22Rv1 (cell line): ENCODE results near the gene SLC12A4.

ENCODE experiments used
- H3K27ac ChIP-seq: fragments of 450-650 bp; 2 replicates; pipeline ENCODE4 v1.5.1; 2017
- CTCF ChIP-seq: fragments of 450-650 bp; IDR thresholded peaks from 2 replicates; pipeline ENCODE4 v1.5.1; 2017; ENCODE audit warnings: mild to moderate bottlenecking
- ZFX ChIP-seq: fragments of 450-650 bp; IDR thresholded peaks from 2 replicates; pipeline ENCODE4 v1.6.1; 2017; ENCODE audit warnings: antibody characterized with exemption, borderline replicate concordance

The SLC12A4 gene

GRCh38 chr16:67934306-67935100 is 33.9 kb downstream of the SLC12A4 start:
- H3K27ac ChIP-seq = peak overlapping the region; percentile 81
- TF ChIP-seq CTCF = no peak
- TF ChIP-seq ZFX = no peak

- TF ChIP-seq ZFX = no peak
- no peak for TF ChIP-seq CTCF
- H3K27ac ChIP-seq = no peak overlapping the region
Measured at GRCh38 chr16:67933805-67934204, 34.6 kb downstream of the SLC12A4 start.

- no peak for TF ChIP-seq ZFX
- no peak for TF ChIP-seq CTCF
- H3K27ac ChIP-seq = no peak overlapping the region
Measured at GRCh38 chr16:67932462-67932840, 36.0 kb downstream of the SLC12A4 start.

- H3K27ac ChIP-seq = no peak within 1 kb of the TSS
- TF ChIP-seq ZFX (no peak), CTCF (no peak)
Measured at GRCh38 chr16:67931712-67932461, 36.5 kb downstream of the SLC12A4 start, which contains the start of gene CTRL. CTRL (minus strand) TSS chr16:67931862; CDS start chr16:67931852, 10 bp downstream.

GRCh38 chr16:67930678-67931211 is 37.7 kb downstream of the SLC12A4 start:
- TF ChIP-seq ZFX (no peak), CTCF (no peak)
- H3K27ac ChIP-seq = no peak overlapping the region

- TF ChIP-seq CTCF = no peak
- no peak for TF ChIP-seq ZFX
Measured at GRCh38 chr16:67930191-67930590, 38.2 kb downstream of the SLC12A4 start.

More at GRCh38 chr16:67930191-67930590, 38.2 kb downstream of the SLC12A4 start:
- H3K27ac ChIP-seq = no peak overlapping the region
